Measurements from ENCODE around the gene CAMK4.

DNA sequence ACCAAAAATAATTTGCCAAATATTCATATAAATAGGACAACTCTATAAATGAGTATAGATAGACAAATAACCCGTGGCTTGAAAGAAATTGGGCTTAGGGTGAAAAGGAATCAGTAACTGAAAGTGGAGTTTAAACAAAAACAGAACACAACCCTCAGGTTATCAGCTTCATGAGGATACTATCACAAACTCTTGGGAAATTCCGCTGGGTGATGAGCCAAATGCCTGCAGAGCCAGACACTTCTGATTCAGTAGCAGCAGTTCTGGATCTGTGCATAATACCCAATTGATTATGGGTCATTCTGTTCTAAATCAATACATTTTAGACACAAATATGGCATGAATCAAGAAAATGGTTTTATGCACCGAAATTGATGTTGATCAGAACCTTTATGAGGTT, 72.4 kb downstream of the CAMK4 start:
- no peak for TF ChIP-seq POLR2A (IDR thresholded peaks at IDR 0.05)
- TF ChIP-seq, protein P1, sequence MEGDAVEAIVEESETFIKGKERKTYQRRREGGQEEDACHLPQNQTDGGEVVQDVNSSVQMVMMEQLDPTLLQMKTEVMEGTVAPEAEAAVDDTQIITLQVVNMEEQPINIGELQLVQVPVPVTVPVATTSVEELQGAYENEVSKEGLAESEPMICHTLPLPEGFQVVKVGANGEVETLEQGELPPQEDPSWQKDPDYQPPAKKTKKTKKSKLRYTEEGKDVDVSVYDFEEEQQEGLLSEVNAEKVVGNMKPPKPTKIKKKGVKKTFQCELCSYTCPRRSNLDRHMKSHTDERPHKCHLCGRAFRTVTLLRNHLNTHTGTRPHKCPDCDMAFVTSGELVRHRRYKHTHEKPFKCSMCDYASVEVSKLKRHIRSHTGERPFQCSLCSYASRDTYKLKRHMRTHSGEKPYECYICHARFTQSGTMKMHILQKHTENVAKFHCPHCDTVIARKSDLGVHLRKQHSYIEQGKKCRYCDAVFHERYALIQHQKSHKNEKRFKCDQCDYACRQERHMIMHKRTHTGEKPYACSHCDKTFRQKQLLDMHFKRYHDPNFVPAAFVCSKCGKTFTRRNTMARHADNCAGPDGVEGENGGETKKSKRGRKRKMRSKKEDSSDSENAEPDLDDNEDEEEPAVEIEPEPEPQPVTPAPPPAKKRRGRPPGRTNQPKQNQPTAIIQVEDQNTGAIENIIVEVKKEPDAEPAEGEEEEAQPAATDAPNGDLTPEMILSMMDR (IDR thresholded peaks at IDR 0.05) = no peak
